OCI-LY3 (cell line): ENCODE measurements around the gene KDM5C.

Experiments
- CTCF ChIP-seq: fragments of 200-600, 300-600 bp; sonication (generic); IDR thresholded peaks from 2 replicates; pipeline ENCODE4 v1.5.1; 2014; ENCODE audit warnings: antibody characterized with exemption, low read length, low read depth
- EZH2phosphoT487 ChIP-seq: fragments of 200-600 bp; shearing (Covaris generic); IDR thresholded peaks from 2 replicates; pipeline ENCODE4 v1.6.1; 2018; ENCODE audit warnings: antibody characterized with exemption, mixed run types, low read depth

- TF ChIP-seq CTCF (no peak), EZH2phosphoT487 (no peak)
Measured at GRCh38 chrX:53160297-53160983, 64.6 kb downstream of the KDM5C start.
